SK-N-SH (cell line): Measurements from ENCODE around the gene SPATA12.

Source experiments
- CHD2 ChIP-seq: fragments of 150-350 bp; IDR thresholded peaks from 2 replicates; pipeline ENCODE4 v1.6.1; 2018; ENCODE audit warnings: low read length; ENCODE audit not compliant: partially characterized antibody
- CTCF ChIP-seq: fragments of 200-600 bp; sonication (generic); IDR thresholded peaks from 2 replicates; pipeline ENCODE4 v1.6.1; 2017; ENCODE audit warnings: antibody characterized with exemption, mild to moderate bottlenecking, moderate library complexity
- EZH2phosphoT487 ChIP-seq: fragments of 200-600 bp; sonication (generic); IDR thresholded peaks from 2 replicates; pipeline ENCODE4 v1.6.1; 2017; ENCODE audit warnings: low read depth, mixed run types, mild to moderate bottlenecking, antibody characterized with exemption, moderate library complexity, borderline replicate concordance
- FOXJ3 ChIP-seq: sonication (generic); formaldehyde crosslinking; IDR thresholded peaks from 2 replicates; pipeline ENCODE4 v1.5.1; 2020; ENCODE audit warnings: mild to moderate bottlenecking, missing genetic modification reagents
- FOXM1 ChIP-seq: IDR thresholded peaks from 2 replicates; pipeline ENCODE4 v1.4.0; 2012; ENCODE audit warnings: low read depth, mild to moderate bottlenecking
- IRF3 ChIP-seq: fragments of 150-350 bp; IDR thresholded peaks from 2 replicates; pipeline ENCODE4 v1.6.1; 2016; ENCODE audit warnings: mild to moderate bottlenecking, low read depth, low read length
- MAX ChIP-seq: IDR thresholded peaks from 2 replicates; pipeline ENCODE4 v1.4.0; 2012; ENCODE audit warnings: low read depth
- POLR2AphosphoS5 ChIP-seq: IDR thresholded peaks from 2 replicates; pipeline ENCODE4 v1.6.1; 2012; ENCODE audit warnings: low read depth, low read length
- SMC3 ChIP-seq: IDR thresholded peaks from 2 replicates; pipeline ENCODE4 v1.6.1; 2012; ENCODE audit warnings: low read depth, low read length, improper control_type of control experiment
- TAF1 ChIP-seq: IDR thresholded peaks from 2 replicates; pipeline ENCODE4 v1.6.1; 2012; ENCODE audit warnings: low read depth, mild to moderate bottlenecking, low read length, moderate library complexity, borderline replicate concordance

- TF ChIP-seq CTCF = no peak
- TF ChIP-seq CHD2 = no peak
- TF ChIP-seq MAX = no peak
- TF ChIP-seq FOXJ3 (CRISPR knock-in tag) = no peak
- no peak for TF ChIP-seq TAF1
- TF ChIP-seq POLR2AphosphoS5 = no peak
- TF ChIP-seq IRF3 = no peak
- no peak for TF ChIP-seq EZH2phosphoT487
- TF ChIP-seq SMC3 = no peak
- TF ChIP-seq FOXM1 = no peak
Measured at GRCh38 chr3:57064001-57064400, 3.5 kb downstream of the SPATA12 start.
